HEK293T (cell line): ENCODE results near the gene SOCS7.

Source experiments
- CTCF ChIA-PET: fragments of 350-600 bp; formaldehyde crosslinking; extraction: SDS; loops from one replicate; lab custom pipeline; 2021; ENCODE audit warnings: antibody characterized with exemption, inconsistent platforms; lab: Yijun Ruan, JAX
- POLR2A ChIA-PET: fragments of 350-600 bp; formaldehyde crosslinking; extraction: SDS; loops from one replicate; lab custom pipeline; 2020; ENCODE audit warnings: antibody characterized with exemption, inconsistent platforms; lab: Yijun Ruan, JAX
- DNase-seq: peaks from one replicate; pipeline ENCODE4 v3.0.0; 2012; ENCODE audit warnings: mixed read lengths; ENCODE audit errors: extremely low spot score
- ARNT ChIP-seq: fragments of 450-650 bp; IDR thresholded peaks from 2 replicates; pipeline ENCODE4 v1.6.1; 2017; ENCODE audit warnings: mild to moderate bottlenecking
- BHLHE40 ChIP-seq: fragments of 450-650 bp; IDR thresholded peaks from 2 replicates; pipeline ENCODE4 v1.6.1; 2016; ENCODE audit warnings: mild to moderate bottlenecking, moderate library complexity, borderline replicate concordance
- CTBP1 ChIP-seq: fragments of 450-650 bp; IDR thresholded peaks from 2 replicates; pipeline ENCODE4 v1.6.1; 2016; ENCODE audit warnings: borderline replicate concordance
- ELF4 ChIP-seq: fragments of 450-650 bp; IDR thresholded peaks from 2 replicates; pipeline ENCODE4 v1.6.1; 2017; ENCODE audit warnings: antibody characterized with exemption
- FOXA1 ChIP-seq: fragments of 450-650 bp; IDR thresholded peaks from 2 replicates; pipeline ENCODE4 v1.6.1; 2016; ENCODE audit warnings: mild to moderate bottlenecking
- FOXK2 ChIP-seq: fragments of 450-650 bp; IDR thresholded peaks from 2 replicates; pipeline ENCODE4 v1.6.1; 2016; ENCODE audit warnings: mild to moderate bottlenecking
- FOXM1 ChIP-seq: fragments of 450-650 bp; IDR thresholded peaks from 2 replicates; pipeline ENCODE4 v1.6.1; 2017; ENCODE audit warnings: mild to moderate bottlenecking, borderline replicate concordance
- HDGF ChIP-seq: fragments of 450-650 bp; IDR thresholded peaks from 2 replicates; pipeline ENCODE4 v1.6.1; 2017; ENCODE audit warnings: antibody characterized with exemption, borderline replicate concordance
- L3MBTL2 ChIP-seq: fragments of 450-650 bp; conservative IDR thresholded peaks from 2 replicates; pipeline ENCODE4 v1.6.1; 2016; ENCODE audit warnings: mild to moderate bottlenecking
- LEF1 ChIP-seq: fragments of 450-650 bp; IDR thresholded peaks from 2 replicates; pipeline ENCODE4 v1.6.1; 2017; ENCODE audit warnings: mild to moderate bottlenecking, borderline replicate concordance
- NFRKB ChIP-seq: fragments of 450-650 bp; IDR thresholded peaks from 2 replicates; pipeline ENCODE4 v1.6.1; 2016; ENCODE audit warnings: mild to moderate bottlenecking, moderate library complexity
- PKNOX1 ChIP-seq: fragments of 450-650 bp; IDR thresholded peaks from 2 replicates; pipeline ENCODE4 v1.6.1; 2016
- SP1 ChIP-seq: fragments of 450-650 bp; IDR thresholded peaks from 2 replicates; pipeline ENCODE4 v1.6.1; 2017
- SUZ12 ChIP-seq: fragments of 450-650 bp; IDR thresholded peaks from 2 replicates; pipeline ENCODE4 v1.6.1; 2016; ENCODE audit warnings: mild to moderate bottlenecking
- TARDBP ChIP-seq: fragments of 450-650 bp; IDR thresholded peaks from 2 replicates; pipeline ENCODE4 v1.6.1; 2016
- ZNF384 ChIP-seq: fragments of 450-650 bp; IDR thresholded peaks from 2 replicates; pipeline ENCODE4 v1.6.1; 2016

Gene SOCS7

GRCh38 chr17:38341035-38341721 lies 10.5 kb upstream of the SOCS7 start:
- TF ChIP-seq HDGF (no peak), NFRKB (no peak), PKNOX1 (no peak), ARNT (no peak), FOXK2 (no peak), L3MBTL2 (no peak), FOXM1 (no peak), TARDBP (no peak), SUZ12 (no peak), LEF1 (no peak), ELF4 (no peak), BHLHE40 (no peak), SP1 (no peak), ZNF384 (no peak), CTBP1 (no peak), FOXA1 (no peak)
- ChIA-PET POLR2A (interaction anchor here (0.7 to 2.4 kb wide), 5 partner anchors 8 to 74 kb away, joined by 3 to 8 read pairs (median 4); partner anchors contain the start of gene SOCS7), CTCF (interaction anchor here (0.6 to 3.9 kb wide), 4 partner anchors 8 to 526 kb away, joined by 3 to 20 read pairs (median 8); no protein-coding TSS in a partner anchor)
- peak; percentile 28 for DNase-seq

- TF ChIP-seq ARNT (no peak), FOXK2 (no peak)
- no peak for DNase-seq
- ChIA-PET CTCF (interaction anchor here (1.5 to 2.2 kb wide), 2 partner anchors 10 to 61 kb away, joined by 4 to 12 read pairs; no protein-coding TSS in a partner anchor), POLR2A (interaction anchor here (0.9 kb wide), 1 partner anchor 10 kb away, joined by 3 read pairs; no protein-coding TSS in a partner anchor)
Observed at GRCh38 chr17:38342886-38343607, 8.6 kb upstream of the SOCS7 start.

- no peak for DNase-seq
- no peak for TF ChIP-seq CTBP1
- no peak for TF ChIP-seq BHLHE40
- no peak for TF ChIP-seq SUZ12
- TF ChIP-seq FOXK2, result no peak
- TF ChIP-seq FOXA1, result no peak
- no peak for TF ChIP-seq FOXM1
- no peak for TF ChIP-seq NFRKB
- TF ChIP-seq ARNT, result no peak
- no peak for TF ChIP-seq TARDBP
- TF ChIP-seq HDGF, result no peak
- TF ChIP-seq PKNOX1, result no peak
- TF ChIP-seq LEF1, result no peak
- no peak for TF ChIP-seq ELF4
- TF ChIP-seq ZNF384, result no peak
- TF ChIP-seq L3MBTL2, result no peak
- POLR2A ChIA-PET, result interaction anchor here (0.9 kb wide), 1 partner anchor 9 kb away, joined by 3 read pairs; no protein-coding TSS in a partner anchor
- CTCF ChIA-PET, result interaction anchor here (0.6 to 2.2 kb wide), 3 partner anchors 10 to 142 kb away, joined by 3 to 12 read pairs (median 4); no protein-coding TSS in a partner anchor
Observed at GRCh38 chr17:38343608-38344419, 7.8 kb upstream of the SOCS7 start, which contains the start of gene GPR179. Gene GPR179 (minus strand): TSS chr17:38343956. CDS start chr17:38343789, 167 bp downstream.

- TF ChIP-seq LEF1, result no peak
- no peak for TF ChIP-seq SUZ12
- no peak for TF ChIP-seq ARNT
- TF ChIP-seq FOXA1, result no peak
- no peak for TF ChIP-seq NFRKB
- TF ChIP-seq PKNOX1, result no peak
- TF ChIP-seq BHLHE40, result no peak
- no peak for TF ChIP-seq FOXM1
- no peak for TF ChIP-seq SP1
- no peak for TF ChIP-seq L3MBTL2
- TF ChIP-seq ELF4, result no peak
- TF ChIP-seq ZNF384, result no peak
- TF ChIP-seq CTBP1, result no peak
- TF ChIP-seq HDGF, result no peak
- no peak for TF ChIP-seq TARDBP
- no peak for TF ChIP-seq FOXK2
Observed at GRCh38 chr17:38344420-38344745, 7.3 kb upstream of the SOCS7 start.

GRCh38 chr17:38345743-38346142 lies 5.9 kb upstream of the SOCS7 start:
- TF ChIP-seq SP1 (no peak), PKNOX1 (no peak), ZNF384 (no peak), HDGF (no peak)
- CTCF ChIA-PET, result interaction anchor here (0.7 to 2.4 kb wide), 3 partner anchors 12 to 69 kb away, joined by 3 to 9 read pairs (median 4); no protein-coding TSS in a partner anchor
- no peak for DNase-seq
- POLR2A ChIA-PET, result no interaction called here

More at GRCh38 chr17:38344420-38344745, 7.3 kb upstream of the SOCS7 start:
- ChIA-PET CTCF (interaction anchor here (0.6 to 2.4 kb wide), 3 partner anchors 11 to 142 kb away, joined by 3 to 9 read pairs (median 4); no protein-coding TSS in a partner anchor), POLR2A (interaction anchor here (0.9 kb wide), 1 partner anchor 9 kb away, joined by 3 read pairs; no protein-coding TSS in a partner anchor)
- DNase-seq, result no peak
